ENCODE data around the gene ACOX3. TPM values are rescaled to one million over a fixed set of nuclear protein-coding genes. Genes with fewer than 3 reads are reported as not detected.
A peak's percentile ranks its signal among the peaks of the same experiment; 100 is the strongest.

The ACOX3 gene
- polyA plus RNA-seq, 4 donors: 13.0 to 18.6 (median 15.7) TPM

DNA sequence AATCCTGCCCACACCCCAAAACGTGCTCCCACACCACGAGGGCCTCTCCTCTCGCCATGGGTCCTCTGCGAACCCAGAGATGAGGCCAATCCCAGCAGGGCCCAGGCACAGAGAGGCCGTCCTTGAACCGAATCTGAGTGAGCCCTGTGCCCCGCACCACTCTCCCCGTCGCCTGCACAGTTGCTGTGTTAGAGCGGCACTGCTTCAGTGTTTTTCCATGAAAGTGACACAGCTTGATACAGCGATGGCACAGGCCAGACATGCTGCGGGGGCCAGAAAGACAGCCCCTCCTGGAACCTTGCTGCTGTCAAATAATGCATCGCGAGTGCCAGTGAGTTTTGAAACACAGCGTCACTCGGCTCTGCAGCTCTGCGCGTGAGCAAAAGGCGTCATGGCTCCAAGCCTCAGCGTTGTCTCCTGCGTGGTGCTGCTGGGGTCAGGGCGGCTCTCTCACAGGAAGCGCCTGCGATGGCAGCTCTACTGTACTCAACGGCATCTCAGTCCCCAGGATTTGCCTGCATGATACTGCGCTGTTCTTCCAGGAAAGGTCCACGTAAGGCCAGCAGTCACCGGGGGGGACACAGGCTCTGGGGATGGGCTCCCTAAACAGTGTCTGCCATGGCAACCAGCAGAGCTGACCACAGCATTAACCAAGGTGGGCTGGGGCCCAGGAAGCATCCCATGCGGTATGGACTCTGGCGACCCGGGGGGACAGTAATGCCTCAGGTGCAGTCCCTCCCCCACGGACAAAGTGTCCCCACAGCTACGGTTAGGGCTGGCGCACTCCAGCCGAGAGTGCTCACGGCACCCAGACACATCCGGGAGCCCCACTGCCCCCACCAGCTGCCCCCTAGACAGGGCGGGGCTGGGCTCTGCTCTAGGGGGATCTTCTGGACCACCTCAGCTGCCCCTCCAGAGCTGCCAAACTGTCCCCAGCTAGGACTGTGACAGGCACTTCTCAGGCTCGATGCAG is 63.1 kb downstream of the ACOX3 start:
- DNase-seq (ENCODE audit: low read depth in 4 of 4, low spot score in 3 of 4): no peak

DNA sequence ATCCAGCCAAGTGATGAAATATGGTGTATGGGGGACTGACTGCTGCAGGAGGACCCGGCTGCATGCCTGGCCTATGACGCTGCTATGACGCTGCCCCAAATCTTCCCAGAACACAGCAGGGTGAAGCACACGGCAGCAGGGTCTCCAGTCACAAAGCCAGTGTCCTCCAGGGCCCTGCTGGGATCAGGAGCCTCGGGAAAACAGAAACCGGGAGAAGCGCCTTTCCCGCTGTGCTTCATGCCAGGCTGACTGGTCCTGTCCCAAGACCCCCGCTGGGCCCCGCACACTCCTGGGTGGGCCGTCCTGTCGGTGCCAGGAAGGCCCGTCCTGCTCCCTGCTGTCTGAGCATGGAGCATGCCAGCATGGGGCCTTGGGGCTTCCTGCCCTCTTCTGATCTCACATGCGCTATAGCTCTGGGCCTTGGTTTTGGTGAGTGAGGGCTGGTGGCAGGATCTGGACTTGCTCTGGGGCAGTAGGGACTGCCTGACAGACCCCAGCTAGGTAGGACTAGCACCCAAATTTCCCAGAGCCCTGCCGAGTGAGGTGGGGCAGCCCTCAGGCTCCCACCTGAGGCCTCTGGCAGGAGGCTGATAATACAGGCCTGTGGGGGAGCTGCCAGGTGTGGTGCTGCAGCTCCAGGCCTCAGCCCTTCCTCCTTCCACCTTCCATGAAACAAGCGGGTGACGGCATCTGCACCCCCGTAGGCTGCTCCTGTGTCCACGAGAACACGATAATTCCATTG is 64.0 kb downstream of the ACOX3 start:
- no peak for DNase-seq (ENCODE audit: low read depth in 4 of 4, low spot score in 3 of 4)

DNA sequence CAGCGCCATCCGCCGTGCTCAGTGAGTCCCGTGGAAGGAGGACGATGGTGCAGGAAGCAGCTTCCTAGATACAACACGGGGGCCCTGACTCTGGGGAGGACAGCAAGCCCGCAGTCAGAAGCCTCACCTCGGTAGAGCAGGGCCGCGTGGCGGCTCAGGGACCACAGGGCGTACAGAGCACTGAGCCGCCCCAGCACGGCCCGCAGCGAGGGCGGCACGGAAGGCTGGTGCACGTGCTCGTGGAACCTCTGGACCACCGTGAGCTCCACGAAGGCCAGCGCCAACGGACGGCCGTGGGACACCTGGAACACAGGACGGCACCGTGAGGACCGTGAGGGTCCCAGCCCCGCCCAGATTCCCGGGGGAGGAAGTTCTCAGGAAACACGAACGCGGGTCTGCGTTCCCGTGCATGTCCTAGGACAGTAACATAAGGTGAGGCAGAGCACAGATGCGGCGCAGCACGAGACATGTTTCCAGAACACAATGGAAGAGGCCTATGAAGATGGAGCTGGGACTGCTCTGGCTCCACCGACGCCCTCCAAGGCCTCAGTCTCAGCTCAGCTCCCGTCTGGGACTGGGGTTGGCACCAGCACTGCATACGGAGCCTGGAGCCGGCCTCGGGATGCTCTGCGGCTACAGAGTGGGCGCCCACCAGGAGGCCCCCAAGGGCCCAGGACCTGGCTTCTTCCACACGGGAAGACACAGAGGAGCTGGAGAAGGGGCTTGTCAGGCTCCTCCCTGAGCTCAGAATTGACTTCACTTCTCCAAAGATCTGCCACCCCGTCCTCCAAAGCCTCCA is 65.5 kb downstream of the ACOX3 start:
- no peak for DNase-seq (ENCODE audit: low read depth in 4 of 4, low spot score in 3 of 4)

DNA sequence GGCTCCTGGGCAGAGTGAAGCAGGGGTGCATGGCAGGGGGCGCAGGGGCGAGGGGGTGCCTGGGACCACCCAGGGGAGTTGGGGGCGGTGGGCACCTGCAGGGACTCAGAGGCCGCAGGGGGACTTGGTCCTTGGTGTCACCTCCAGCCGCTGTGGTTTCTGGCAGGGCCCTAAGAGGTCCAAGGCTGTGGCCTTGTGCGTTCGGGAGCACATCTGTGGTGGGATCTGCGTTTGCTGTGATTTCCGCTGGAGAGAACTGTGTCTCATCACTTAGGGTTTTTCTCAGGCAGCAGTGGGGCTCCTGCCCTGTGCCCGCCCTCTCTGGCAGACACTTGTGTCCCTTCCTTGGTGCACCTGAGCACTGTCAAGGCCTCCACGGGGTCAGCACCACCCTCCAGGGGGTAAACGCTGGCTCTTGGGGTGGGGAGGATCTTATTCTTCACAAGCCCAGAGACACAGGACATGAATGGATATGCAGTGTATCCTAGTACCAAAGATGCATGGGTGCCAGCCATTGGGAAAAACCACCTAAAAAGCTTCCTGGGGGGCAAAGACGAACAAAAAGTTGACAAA is 66.5 kb downstream of the ACOX3 start:
- no peak for DNase-seq (ENCODE audit: low read depth in 4 of 4, low spot score in 3 of 4)

DNA sequence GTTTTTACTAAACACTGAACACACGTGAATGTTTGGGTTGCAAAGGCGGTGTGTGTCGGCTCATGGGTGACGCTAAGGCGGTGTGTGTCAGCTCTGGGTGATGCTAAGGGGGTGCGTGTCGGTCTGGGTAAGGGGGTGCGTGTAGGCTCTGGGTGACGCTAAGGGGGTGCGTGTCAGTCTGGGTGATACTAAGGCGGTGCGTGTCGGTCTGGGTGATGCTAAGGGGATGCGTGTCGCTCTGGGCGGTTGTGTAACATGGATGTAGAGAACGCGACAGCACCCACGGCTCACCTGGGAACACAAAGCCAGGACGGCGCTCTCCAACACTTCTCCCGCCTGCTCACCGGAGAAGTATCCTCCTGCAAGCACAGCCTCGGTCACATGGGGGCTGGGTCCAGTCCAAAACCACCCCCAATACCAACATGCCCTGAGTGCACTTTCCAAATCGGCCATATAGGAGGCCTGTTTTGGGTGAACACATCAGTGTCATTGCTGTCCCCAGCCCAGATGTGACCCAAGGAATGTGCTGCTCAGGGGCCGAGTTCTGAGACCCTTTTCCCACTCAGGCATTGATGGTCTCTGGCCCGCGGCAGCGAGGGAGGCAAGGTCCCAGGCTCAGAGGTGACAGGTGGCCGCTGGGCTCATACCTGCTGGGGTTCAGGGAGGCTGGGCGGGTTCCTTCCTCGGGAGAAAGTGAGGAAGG is 67.1 kb downstream of the ACOX3 start:
- DNase-seq (ENCODE audit: low read depth in 4 of 4, low spot score in 3 of 4): no peak

DNA sequence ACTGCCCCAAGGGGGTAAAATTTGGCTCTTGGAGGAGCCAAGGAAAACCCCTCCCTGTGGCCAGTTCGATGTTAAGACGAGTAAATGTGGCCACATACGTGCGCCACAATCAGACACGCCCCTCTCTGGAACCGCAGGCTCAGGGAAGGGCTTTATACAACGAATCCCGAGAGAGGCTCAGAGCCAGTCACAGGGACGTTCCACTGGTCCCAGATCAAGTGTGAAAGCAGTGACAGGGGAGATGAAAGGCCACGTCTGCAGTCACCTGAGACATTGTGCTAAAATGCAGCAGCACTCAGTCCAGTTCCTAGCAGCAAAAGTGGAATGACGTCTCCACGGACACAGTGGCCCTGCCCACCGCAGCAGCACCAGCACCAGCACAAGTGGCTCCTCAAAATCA is 68.0 kb downstream of the ACOX3 start:
- DNase-seq (ENCODE audit: low read depth in 4 of 4, low spot score in 3 of 4): no peak

DNA sequence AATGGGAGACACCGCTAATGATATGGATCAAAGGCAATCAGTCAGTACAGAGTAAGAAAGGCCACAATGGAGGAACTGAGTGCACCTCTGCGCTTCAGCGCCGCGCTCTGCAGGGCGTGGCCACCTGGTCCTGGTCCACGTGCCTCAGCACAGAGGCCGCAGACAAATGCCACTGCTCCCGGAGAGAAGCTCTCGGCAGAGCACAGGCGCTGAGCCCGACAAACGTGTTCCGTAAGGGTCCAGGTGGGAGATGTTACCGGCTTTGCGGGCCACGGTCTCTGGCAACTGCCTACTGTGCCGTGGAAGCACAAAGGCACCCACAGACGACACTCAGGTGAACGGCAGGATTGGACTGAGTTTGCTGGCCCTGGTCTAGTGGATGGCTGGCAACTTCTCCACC is 68.9 kb downstream of the ACOX3 start:
- no peak for DNase-seq (ENCODE audit: low read depth in 4 of 4, low spot score in 3 of 4)

DNA sequence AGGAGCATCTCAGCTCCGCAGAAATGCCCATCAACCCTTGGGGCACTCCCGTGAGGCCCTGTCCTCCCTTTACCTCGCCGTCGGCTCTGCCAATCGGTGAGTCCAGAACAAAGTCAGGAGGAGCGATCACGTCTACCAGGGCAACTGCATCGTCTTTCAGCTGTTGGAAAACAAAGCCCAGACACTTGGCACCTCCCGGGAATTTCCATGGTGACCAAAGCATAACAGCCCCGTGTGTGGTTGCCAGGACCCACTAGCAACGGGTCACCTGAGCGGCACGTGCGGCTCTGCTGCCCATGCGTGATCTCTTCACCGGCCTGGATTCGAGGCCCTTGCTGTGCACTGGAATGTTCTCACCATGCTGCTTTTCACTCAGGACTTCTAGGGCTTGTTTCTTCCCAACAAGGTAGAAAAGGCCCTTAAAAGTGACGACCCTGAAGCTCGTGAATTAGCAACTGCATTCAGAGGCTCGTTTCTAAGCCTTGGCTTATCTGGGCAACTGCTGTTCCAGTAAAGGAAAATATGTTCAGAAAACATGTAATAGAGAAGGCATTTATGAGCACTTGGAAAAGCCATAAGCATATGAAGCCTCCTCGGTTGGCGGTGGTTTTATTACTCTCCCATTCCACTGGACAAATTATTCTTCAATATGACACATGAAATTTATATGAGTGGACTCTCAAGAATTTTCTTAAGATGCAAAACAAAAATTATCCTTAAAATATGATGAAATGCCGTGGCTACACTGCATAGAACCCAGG is 69.5 kb downstream of the ACOX3 start:
- DNase-seq (ENCODE audit: low read depth in 4 of 4, low spot score in 3 of 4): peak in 1 of 4 donors; percentile 53

DNA sequence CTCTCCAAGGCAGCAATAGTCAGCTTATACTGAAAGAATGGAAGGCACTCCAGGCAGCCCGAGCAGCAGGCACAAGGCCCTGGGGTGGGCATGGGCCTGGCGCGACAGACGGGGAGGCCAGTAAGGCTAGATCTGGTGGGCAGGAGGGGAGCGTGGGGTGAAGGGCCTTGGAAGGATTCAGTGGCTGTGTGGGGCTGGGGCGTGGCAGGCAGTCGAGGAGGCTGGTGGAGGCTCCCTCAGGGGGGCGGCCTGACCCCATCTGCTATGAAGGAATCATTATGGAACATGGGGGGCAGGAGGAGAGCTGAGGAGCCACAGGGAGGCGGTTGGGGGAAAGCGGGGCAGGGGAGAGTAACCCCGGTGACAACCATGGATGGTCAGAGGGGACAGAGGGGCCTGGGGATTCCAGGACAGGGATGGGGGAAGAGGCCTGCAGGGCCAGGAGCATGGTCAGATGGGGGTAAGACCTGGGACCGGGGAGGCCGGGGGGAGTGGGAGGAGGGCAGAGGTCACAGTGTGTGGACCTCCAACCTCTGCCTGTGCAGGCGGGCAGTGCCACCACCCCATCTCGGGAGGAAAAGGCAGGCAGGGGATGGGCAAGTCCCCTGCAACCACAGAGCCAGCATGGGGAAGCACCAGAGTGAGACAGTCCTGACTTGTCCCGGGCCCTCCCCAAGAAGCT is 70.3 kb downstream of the ACOX3 start:
- DNase-seq (ENCODE audit: low read depth in 4 of 4, low spot score in 3 of 4): no peak

DNA sequence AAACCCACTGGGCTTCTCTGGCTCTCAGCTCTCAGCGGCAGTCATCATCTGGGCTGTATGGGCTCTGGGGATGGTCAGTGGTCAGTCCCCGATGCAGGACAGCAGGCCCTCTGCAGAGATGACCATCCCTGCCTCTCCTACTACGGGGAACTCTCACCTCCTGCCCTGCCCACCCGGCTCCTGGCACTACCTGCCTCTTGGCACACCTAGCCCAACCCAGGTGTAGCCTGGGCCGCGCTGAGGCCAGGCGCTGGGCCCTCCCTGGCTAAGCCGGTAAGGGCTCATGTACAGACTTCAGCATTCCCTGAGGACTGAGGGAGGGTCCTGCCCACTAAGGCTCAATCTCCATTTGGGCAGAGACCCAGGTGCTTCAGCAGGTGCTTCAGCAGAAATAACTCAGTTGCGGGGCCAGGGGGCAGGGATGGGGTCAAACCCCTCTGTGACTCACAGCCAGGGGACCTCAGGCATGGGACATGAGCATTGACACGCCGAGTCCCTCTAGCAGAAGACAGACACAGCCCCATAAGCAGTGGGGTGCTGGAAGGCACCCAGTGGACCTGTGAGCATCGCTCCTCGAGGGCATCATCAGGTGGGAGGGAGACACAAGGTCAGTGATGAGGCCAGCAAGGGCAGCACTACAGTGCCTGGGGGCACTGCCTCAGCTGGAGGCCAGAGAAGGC is 71.0 kb downstream of the ACOX3 start:
- no peak for DNase-seq (ENCODE audit: low read depth in 4 of 4, low spot score in 3 of 4)

DNA sequence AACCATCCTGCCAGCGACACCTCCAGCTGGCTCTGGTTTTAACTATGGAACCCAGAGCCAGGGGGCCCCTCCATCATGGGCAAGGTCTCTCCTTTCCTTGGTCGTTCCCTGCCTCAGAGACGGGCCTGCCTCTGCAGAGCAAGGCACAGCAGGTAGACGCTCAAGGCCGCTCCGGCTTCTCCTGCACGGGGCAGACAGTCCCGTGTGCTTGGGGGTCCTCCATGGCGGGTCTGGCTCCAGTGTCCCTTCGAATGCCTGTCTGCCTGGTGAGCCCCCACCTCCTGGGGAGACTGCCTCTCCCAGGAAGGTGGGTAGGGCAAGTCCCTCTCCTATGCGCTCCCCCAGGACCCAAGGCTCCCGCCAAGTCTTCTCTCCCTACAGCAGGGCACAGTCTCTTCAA is 71.5 kb downstream of the ACOX3 start:
- DNase-seq (ENCODE audit: low read depth in 4 of 4, low spot score in 3 of 4): no peak

DNA sequence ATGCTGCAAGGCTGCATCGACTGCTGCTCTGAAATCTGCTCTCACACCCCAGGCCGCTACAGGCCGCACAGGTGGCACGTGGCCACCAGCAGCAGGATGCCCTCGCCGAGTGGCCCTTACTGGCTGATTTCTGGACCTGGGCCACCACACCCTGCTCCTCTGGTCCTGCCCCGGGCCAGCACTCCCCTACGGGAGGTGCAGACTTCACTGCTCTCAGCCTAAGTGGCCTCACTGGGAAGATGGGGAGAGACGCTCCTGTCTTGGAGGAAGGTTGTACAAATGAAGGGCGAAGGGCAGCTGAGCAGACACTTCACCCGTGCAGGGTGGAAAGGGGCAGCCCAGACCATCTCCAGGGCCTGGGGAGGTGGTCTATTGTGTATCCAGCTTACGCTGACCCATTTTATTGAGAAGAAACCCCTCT is 72.5 kb downstream of the ACOX3 start:
- no peak for DNase-seq (ENCODE audit: low read depth in 4 of 4, low spot score in 3 of 4)

DNA sequence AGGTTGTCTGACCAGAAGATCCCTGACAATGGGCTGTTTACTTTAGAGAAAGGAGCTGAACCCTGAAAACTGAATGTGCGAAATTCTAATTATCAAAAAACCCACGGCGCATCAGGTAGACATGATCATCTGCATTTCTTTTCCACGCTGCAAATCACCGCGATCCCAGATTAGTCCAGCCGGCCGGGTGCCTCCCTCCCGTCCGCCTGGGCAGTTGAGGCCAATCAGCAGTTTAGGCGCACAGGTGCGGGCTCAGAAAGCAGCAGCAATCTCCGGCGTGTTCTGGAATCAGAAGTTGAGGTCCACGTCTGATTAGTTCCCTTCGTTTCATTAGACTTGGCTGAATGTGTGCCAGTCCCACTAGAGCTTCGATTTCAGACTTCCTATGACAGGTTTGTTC is 73.9 kb downstream of the ACOX3 start:
- no peak for DNase-seq (ENCODE audit: low read depth in 4 of 4, low spot score in 3 of 4)

DNA sequence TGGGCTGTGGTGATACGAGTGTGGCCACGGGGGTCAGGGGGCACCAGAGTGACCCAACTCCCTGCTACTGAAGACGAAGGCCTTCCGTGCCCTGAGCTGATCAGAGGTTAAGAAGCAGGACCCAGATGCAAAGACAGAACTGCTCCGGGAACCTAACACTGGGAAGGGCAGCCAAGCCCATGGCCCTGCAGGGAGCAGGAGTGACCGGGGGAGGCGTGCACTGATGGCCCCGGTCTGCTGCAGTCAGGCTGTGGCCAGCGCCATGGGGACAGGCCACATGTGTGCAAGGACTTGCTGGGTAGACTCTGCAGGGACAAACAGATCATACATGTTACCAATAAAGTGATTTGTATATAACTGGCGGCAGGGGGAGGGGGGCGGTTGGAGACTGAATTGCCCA is 74.6 kb downstream of the ACOX3 start:
- no peak for DNase-seq (ENCODE audit: low read depth in 4 of 4, low spot score in 3 of 4)

DNA sequence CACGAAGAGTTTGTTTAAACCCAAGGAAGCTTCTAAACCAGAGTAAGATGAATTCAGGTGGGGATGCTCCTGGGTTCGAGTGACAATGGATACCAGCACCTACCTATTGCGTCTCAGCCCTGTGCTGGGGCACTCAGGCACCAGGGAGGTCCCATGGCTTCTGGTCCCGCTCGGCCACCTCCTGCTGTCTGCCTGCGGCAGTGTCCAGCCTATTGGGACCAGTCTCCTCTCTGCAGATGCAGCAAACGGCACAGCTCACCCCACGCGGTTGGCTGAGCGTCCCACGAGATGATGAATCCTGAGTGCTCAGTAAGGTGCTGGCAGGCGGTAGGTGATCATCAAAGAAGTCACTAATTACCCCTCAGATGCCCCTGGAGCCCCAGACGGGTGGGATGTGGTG is 75.2 kb downstream of the ACOX3 start:
- DNase-seq (ENCODE audit: low read depth in 4 of 4, low spot score in 3 of 4): no peak

DNA sequence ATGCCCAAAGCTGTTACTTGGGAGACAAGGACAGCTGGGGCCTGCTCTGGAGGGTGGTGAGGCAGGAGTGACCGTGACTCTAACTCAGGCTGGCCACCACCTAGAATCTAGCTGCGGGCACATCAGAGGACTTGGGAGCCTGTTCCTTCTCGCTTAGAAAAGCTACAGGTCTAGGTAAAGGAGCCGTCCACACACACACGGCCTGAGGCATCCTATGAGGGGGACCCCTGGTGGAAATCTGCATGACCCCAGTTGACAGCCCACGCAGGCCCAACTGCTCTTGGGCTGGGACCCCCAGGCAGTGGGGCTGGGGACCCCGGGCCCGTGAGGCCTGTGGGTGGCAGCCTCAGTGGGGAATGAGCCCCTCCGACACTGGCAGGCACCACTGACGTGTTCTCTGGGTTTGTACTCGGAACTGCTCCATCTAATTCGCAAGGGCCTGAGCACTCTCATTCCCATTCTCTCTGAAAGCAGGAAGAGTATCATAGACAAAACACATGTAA is 75.6 kb downstream of the ACOX3 start:
- DNase-seq (ENCODE audit: low read depth in 4 of 4, low spot score in 3 of 4): no peak

DNA sequence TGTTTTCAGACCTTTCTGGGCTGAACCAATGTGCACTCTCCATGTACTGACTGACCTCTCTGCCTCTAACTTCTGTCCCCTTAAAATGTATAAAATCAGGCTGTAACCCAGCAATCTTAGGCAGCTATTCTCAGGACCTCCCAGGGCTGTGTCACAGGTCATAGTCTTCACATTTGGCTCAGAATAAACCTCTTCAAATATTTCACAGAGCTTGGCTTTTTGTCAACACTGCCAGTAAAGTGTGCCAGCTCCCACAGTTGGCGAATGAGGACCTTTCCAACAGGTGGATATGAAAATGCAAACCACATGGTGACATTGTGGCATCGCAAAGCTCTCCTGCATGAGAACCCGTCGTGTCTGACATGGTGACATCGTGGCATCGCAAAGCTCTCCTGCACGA is 76.4 kb downstream of the ACOX3 start:
- no peak for DNase-seq (ENCODE audit: low read depth in 4 of 4, low spot score in 3 of 4)

DNA sequence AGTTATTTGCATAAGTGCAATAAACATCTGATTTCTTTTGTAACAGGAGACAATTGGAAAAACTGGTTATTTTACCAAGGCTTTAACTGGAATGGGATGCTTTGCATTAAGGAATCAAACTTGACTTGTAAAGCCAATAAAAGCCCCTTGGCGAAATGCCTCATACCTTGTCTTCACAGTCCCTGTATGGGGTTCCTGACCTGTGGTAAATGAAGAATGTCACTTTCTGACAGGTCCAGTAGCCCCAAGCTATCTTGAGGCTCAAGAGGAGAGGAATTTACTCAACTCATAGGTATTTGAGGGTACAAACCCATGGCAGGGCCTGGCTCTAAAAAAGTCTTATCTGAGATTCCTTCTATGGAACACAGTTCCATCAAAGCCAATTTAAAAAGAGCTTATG is 78.0 kb downstream of the ACOX3 start:
- no peak for DNase-seq (ENCODE audit: low read depth in 4 of 4, low spot score in 3 of 4)
